Measurements from ENCODE around the gene JAKMIP2.

JAKMIP2 gene

GRCh38 chr5:147693233-147693632 is 89.3 kb downstream of the JAKMIP2 start:
- DNase-seq, result no peak

- no peak for DNase-seq
Measured at GRCh38 chr5:147691130-147691529, 91.4 kb downstream of the JAKMIP2 start.

- DNase-seq, result peak; percentile 79
Measured at GRCh38 chr5:147690595-147690994, 91.9 kb downstream of the JAKMIP2 start.

- DNase-seq, result no peak
Measured at GRCh38 chr5:147689426-147689825, 93.1 kb downstream of the JAKMIP2 start.

GRCh38 chr5:147688656-147689356 is 93.7 kb downstream of the JAKMIP2 start:
- DNase-seq, result no peak

- DNase-seq, result no peak
Measured at GRCh38 chr5:147687118-147687517, 95.4 kb downstream of the JAKMIP2 start.

GRCh38 chr5:147686421-147686820 is 96.1 kb downstream of the JAKMIP2 start:
- DNase-seq, result no peak

- DNase-seq, result peak; percentile 70
Measured at GRCh38 chr5:147685993-147686392, 96.5 kb downstream of the JAKMIP2 start.

GRCh38 chr5:147675168-147675567 is 107.4 kb downstream of the JAKMIP2 start:
- DNase-seq, result no peak

GRCh38 chr5:147674411-147674810 is 108.1 kb downstream of the JAKMIP2 start:
- no peak for DNase-seq

- no peak for DNase-seq
Measured at GRCh38 chr5:147673791-147674190, 108.7 kb downstream of the JAKMIP2 start.

GRCh38 chr5:147673266-147673665 is 109.3 kb downstream of the JAKMIP2 start:
- DNase-seq, result no peak

- DNase-seq, result no peak
Measured at GRCh38 chr5:147671365-147671764, 111.2 kb downstream of the JAKMIP2 start.

GRCh38 chr5:147670815-147671214 is 111.7 kb downstream of the JAKMIP2 start:
- DNase-seq, result no peak

GRCh38 chr5:147669169-147669869 is 113.2 kb downstream of the JAKMIP2 start:
- DNase-seq, result no peak

GRCh38 chr5:147668385-147668784 is 114.1 kb downstream of the JAKMIP2 start:
- DNase-seq, result no peak

GRCh38 chr5:147667363-147667762 is 115.2 kb downstream of the JAKMIP2 start:
- no peak for DNase-seq

GRCh38 chr5:147666419-147666818 is 116.1 kb downstream of the JAKMIP2 start:
- no peak for DNase-seq

- DNase-seq, result no peak
Measured at GRCh38 chr5:147661541-147661940, 121.0 kb downstream of the JAKMIP2 start.

GRCh38 chr5:147659166-147659929 is 123.2 kb downstream of the JAKMIP2 start:
- no peak for DNase-seq

GRCh38 chr5:147658293-147658932 is 124.1 kb downstream of the JAKMIP2 start:
- no peak for DNase-seq

- DNase-seq, result no peak
Measured at GRCh38 chr5:147648597-147648996, 133.9 kb downstream of the JAKMIP2 start.

GRCh38 chr5:147645197-147645596 is 137.3 kb downstream of the JAKMIP2 start:
- no peak for DNase-seq
